HAP-1 (cell line): ENCODE data around the gene PPARGC1A.

ENCODE experiments used
- DNase-seq, 2 experiments: peaks; one replicate each; pipeline ENCODE4 v3.0.0-alpha.2; 2016 to 2020; ENCODE audit warnings: low spot score in 2 of 2
- H3K27me3 ChIP-seq: fragments of 250-450 bp; sonication (Bioruptor Pico); 2 replicates; pipeline ENCODE4 v1.5.1; 2020; ENCODE audit warnings: low read depth, mild to moderate bottlenecking, moderate library complexity
- H3K36me3 ChIP-seq: fragments of 250-450 bp; sonication (Bioruptor Pico); replicated peaks from 2 replicates; pipeline ENCODE4 v1.5.1; 2020; ENCODE audit warnings: mild to moderate bottlenecking
- H3K4me1 ChIP-seq: fragments of 250-450 bp; sonication (Bioruptor Pico); 2 replicates; pipeline ENCODE4 v1.5.1; 2020; ENCODE audit warnings: mild to moderate bottlenecking
- H3K4me3 ChIP-seq: fragments of 250-450 bp; sonication (Bioruptor Pico); 2 replicates; pipeline ENCODE4 v1.5.1; 2020; ENCODE audit warnings: mild to moderate bottlenecking, moderate library complexity
- H3K9me3 ChIP-seq: fragments of 250-450 bp; sonication (Bioruptor Pico); 2 replicates; pipeline ENCODE4 v1.5.1; 2020; ENCODE audit warnings: mild to moderate bottlenecking, moderate library complexity
- in situ Hi-C: fragments of 300-500 bp; cut with MboI; formaldehyde crosslinking; loops from 3 replicates; pipeline ENCODE4 v1.14.3; 2020; ENCODE audit warnings: low sequenced_read_pairs, inconsistent platforms, mixed read lengths

The PPARGC1A gene

DNA sequence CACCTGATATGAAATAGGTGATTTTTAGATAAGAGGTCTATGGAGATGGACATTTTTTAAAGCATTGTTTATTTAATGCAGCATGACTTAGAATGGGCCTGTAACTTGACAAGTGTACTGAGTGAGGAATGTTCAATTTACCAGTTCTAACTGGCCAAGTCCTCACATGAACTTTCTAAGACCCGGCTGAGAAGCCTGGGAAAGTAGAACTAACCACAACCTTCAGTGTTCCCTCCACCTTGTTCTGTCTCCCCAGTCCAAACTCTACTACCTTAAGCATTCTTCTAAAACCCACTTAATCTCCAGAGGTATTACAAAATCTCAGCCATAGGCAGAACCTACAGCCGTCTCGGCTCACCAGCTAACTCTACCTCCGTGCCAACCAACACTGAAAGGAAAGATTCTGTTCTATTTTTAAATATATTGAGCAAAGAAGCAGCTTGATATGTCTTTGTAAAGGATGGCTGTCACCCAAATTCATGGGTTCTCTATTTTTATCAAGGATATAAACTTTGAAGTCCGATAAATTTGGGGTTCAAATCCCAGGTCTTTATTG, 6.8 kb downstream of the PPARGC1A start:
- no peak for DNase-seq
- Histone ChIP-seq H3K9me3 (no peaks in the 10 kb centered on the region), H3K36me3 (no peaks in the 10 kb centered on the region), H3K4me3 (no peak overlapping the region), H3K4me1 (no peaks in the 10 kb centered on the region), H3K27me3 (0 out of 2 replicates have a peak, but pooled peaks cover 3% of the 10 kb centered on the region)
- in situ Hi-C loops: no loop called here

DNA sequence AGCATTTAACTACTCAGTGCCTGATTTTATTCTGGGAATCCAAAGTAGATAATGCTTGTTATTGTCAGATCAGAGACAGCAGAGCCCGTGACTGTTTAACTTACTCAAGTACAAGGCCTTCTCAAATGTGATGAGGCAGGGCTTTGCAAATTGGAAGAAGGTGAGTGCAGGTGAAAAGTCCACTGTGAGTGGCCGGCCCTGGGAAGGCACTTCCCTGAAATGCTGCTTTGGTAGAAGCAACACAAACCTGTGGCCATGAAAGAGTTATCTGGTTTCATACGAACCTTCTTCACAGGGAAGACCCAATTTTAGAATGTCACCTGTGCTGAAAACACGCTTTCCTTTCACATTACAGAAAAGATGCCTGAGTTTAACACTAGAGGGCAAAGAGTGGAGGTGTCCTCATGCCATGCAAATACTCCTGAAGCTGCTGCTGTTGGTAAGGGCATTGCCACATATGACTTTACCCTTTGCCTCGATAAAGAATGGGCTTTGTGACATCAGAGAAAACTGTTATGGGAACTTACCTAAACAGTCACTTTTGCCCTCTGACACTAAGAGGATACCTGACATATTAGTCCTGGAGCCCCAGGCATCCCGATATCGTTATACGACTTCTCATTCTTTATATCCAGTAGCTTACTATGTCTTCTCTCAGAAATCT, 8.0 kb downstream of the PPARGC1A start:
- Histone ChIP-seq H3K4me1 (no peaks in the 10 kb centered on the region), H3K27me3 (0 out of 2 replicates have a peak, but pooled peaks cover 3% of the 10 kb centered on the region), H3K4me3 (no peak overlapping the region), H3K9me3 (no peaks in the 10 kb centered on the region), H3K36me3 (no peaks in the 10 kb centered on the region)
- no peak for DNase-seq
- in situ Hi-C loops: no loop called here

DNA sequence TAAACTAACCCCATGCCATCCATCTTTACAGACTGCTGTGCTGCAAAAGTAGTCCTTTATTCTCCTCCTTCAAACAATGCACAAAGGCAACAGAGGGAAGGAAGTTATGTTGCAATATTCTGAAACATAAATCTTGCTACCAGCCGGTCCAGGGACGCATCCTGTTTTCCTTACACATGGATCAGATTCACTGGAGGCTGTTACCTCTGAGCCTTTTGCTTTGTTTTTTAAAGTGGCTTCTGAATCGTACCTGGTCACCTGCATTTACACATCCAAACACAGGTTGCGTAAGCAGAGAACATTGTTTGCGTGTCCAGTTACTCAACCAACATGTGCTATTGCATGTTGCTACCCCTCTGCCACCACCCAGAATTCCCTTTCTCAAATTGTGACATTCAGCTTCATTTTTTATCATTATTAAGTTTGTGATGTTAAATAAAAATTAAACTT, 8.8 kb downstream of the PPARGC1A start:
- Histone ChIP-seq H3K4me3 (no peak overlapping the region), H3K4me1 (no peaks in the 10 kb centered on the region), H3K9me3 (no peaks in the 10 kb centered on the region), H3K27me3 (0 out of 2 replicates have a peak, but pooled peaks cover 3% of the 10 kb centered on the region), H3K36me3 (no peaks in the 10 kb centered on the region)
- in situ Hi-C loops: no loop called here
- no peak for DNase-seq

DNA sequence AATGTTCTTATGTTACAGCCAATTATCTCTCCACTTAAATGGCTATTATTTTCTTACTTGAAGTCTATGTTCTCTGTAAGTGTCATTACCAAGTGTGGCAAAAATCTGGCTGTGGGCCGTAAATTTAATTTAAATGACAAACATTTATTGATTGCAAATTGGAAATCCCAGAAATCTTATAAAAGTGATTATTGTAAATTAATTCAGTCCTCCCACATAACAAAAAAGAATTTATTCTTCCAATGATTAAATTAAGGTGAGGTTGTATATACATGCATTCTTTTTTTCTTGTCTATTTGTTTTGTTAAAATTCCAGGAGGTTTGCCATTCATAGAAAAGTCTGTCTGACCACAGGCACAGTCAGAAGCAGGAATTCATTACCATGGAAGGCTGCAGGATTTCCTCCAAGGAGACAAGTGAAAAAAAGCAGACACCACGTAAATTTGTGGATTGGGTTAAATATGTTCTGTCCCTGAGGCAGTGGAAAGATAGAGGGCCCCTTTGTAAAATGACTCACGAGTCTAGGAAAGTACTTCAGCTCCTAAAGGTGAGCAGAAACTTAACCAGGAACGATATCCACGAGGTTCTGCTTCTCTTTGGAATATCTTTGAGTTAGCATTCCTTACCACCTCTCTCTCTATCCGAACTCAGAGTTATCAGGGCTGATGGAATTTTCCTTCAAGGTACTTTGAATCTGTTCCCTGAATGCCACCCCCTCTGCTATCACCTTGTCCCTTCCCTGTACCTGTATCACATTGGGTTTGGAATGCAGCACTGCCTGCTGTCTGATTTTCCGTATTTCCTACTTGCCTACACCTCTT, 10.7 kb downstream of the PPARGC1A start:
- no peaks in the 10 kb centered on the region for H3K9me3 ChIP-seq
- no peak for DNase-seq
- no peak overlapping the region for H3K4me3 ChIP-seq

GRCh38 chr4:23878246-23878891, 11.5 kb downstream of the PPARGC1A start:
- in situ Hi-C loops: no loop called here
- Histone ChIP-seq H3K36me3 (no peaks in the 10 kb centered on the region), H3K9me3 (no peaks in the 10 kb centered on the region), H3K4me3 (no peak overlapping the region), H3K27me3 (0 out of 2 replicates have a peak, but pooled peaks cover 3% of the 10 kb centered on the region), H3K4me1 (no peaks in the 10 kb centered on the region)
- DNase-seq: no peak

More for the DNA sequence above, 10.7 kb downstream of the PPARGC1A start:
- no peaks in the 10 kb centered on the region for H3K4me1 ChIP-seq
- H3K27me3 ChIP-seq: 0 out of 2 replicates have a peak, but pooled peaks cover 3% of the 10 kb centered on the region
- no peaks in the 10 kb centered on the region for H3K36me3 ChIP-seq
- in situ Hi-C loops: no loop called here

DNA sequence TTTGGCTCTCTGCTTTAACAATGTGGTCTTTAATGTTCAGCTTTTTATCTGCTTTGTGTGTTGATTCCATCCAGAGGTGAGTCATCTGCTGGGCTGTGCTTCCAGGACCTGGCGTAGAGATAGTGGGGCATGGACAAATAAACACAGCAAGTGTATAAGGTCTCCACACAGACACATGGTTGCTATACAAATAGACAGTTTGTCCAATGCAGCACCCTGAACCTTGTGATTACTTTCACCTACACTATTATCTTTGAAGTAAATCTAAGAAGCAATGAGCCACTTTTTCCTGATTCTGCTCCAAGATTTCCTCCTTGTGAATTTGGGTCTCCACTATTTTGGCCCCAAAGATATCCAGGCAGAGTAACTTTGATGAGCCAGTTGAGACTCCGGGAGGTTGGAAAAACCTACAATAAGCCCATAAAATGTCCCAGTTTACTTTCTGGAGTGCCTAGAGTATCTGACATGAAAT, 12.1 kb downstream of the PPARGC1A start:
- DNase-seq: no peak
- Histone ChIP-seq H3K27me3 (0 out of 2 replicates have a peak, but pooled peaks cover 3% of the 10 kb centered on the region), H3K9me3 (no peaks in the 10 kb centered on the region), H3K4me3 (no peak overlapping the region), H3K36me3 (no peaks in the 10 kb centered on the region), H3K4me1 (no peaks in the 10 kb centered on the region)
- in situ Hi-C loops: no loop called here

GRCh38 chr4:23876418-23877089, 13.3 kb downstream of the PPARGC1A start:
- Histone ChIP-seq H3K4me3 (no peak overlapping the region), H3K4me1 (no peaks in the 10 kb centered on the region), H3K36me3 (no peaks in the 10 kb centered on the region), H3K9me3 (no peaks in the 10 kb centered on the region), H3K27me3 (0 out of 2 replicates have a peak, but pooled peaks cover 3% of the 10 kb centered on the region)
- in situ Hi-C loops: no loop called here
- no peak for DNase-seq

- Histone ChIP-seq H3K4me3 (no peak overlapping the region), H3K27me3 (0 out of 2 replicates have a peak, but pooled peaks cover 3% of the 10 kb centered on the region), H3K4me1 (no peaks in the 10 kb centered on the region), H3K9me3 (no peaks in the 10 kb centered on the region), H3K36me3 (no peaks in the 10 kb centered on the region)
- no peak for DNase-seq
- in situ Hi-C loops: no loop called here
Observed at GRCh38 chr4:23875317-23875716, 14.5 kb downstream of the PPARGC1A start.

DNA sequence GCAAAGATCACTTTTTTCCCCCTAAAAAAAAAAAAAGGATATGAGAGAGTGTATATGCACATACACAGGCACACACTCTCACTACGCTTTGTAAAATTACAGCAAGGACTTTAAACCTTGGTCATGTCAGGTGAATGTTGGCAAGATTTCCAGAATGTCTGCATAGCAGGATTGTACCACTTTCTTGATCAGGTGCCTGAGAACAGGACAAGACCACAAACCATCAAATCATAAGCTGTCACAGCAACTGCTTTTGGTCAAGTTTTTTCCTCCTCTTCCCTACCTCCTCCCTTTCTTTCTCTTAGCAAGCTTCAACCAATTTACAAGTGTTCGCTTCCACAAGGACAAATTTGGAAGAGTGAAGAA, 15.3 kb downstream of the PPARGC1A start:
- Histone ChIP-seq H3K9me3 (no peaks in the 10 kb centered on the region), H3K4me3 (no peak overlapping the region), H3K36me3 (no peaks in the 10 kb centered on the region), H3K4me1 (no peaks in the 10 kb centered on the region), H3K27me3 (0 out of 2 replicates have a peak, but pooled peaks cover 3% of the 10 kb centered on the region)
- in situ Hi-C loops: no loop called here
- DNase-seq: no peak

DNA sequence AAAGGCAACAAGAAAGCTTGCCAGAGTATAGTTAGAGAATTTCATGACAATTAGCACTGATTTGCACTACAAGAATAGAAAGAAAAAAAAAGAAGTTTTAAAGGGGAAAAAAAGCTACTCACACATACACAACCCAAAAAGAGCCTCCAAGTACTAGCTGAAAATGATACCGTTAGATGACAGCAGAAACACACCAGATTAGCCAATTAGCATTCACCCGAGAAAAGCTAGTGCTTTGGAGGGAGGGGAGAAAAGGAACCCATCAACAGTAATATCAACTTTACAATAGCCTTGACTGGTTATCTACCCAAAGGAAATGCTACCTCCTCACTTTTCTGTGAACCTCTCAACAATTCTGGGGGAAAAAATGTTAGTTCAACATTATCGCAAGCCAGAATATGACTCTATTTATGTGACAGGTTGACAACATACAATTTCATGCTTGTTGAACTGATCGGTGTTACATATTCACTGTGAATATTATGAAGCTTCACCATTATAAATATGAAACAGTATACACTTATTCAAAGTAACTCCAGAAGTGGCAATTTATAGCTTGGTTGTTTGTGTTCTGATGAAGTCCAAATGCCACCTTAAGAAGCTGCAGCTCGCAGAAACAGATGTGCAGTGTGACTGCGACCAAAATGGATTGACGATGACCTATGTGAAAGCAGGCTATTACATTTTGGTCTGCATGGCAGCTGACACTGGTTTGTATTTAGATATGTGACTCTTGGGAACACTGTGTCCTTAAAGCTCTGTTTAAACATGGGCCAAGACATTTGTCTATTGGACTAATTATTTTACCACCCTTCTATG, 15.9 kb downstream of the PPARGC1A start:
- Histone ChIP-seq H3K4me1 (no peaks in the 10 kb centered on the region), H3K4me3 (no peak overlapping the region), H3K36me3 (no peaks in the 10 kb centered on the region), H3K9me3 (no peaks in the 10 kb centered on the region), H3K27me3 (0 out of 2 replicates have a peak, but pooled peaks cover 3% of the 10 kb centered on the region)
- in situ Hi-C loops: no loop called here
- DNase-seq: no peak

GRCh38 chr4:23871426-23871825, 18.4 kb downstream of the PPARGC1A start:
- in situ Hi-C loops: no loop called here
- H3K9me3 ChIP-seq: no peaks in the 10 kb centered on the region
- H3K4me1 ChIP-seq: no peaks in the 10 kb centered on the region
- no peak for DNase-seq
- no peaks in the 10 kb centered on the region for H3K36me3 ChIP-seq
- no peaks in the 10 kb centered on the region for H3K27me3 ChIP-seq
- no peak overlapping the region for H3K4me3 ChIP-seq

DNA sequence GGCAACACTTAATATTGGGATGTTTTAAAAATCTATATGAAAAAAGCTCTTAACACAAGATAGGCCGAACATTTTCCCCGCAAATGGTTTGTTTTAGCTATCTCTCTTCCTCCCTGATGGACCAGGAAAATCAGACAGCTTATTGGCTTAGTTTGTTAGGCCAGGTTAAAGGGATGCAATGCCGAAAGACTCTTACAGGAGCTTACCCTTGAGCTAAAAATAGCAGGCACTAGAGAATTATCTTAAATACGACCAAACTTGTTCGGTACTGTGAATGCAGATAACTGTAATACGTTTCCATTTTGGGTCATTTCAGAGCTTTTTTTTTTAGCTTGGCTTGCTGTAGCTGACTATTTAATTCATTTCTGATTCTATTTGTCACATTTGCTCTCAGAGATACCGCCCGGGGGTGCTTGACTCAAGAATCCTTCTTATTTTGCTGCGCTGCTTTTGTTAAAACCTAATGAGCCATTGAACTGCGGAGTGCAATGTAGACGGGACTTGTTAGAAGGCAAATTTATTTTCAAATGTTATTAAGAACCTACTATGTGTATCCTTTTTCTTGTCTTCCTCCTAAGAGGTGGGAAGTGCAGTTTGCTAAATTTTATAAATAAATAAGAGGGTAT, 23.3 kb downstream of the PPARGC1A start:
- H3K36me3 ChIP-seq: no peaks in the 10 kb centered on the region

More for the DNA sequence above, 23.3 kb downstream of the PPARGC1A start:
- H3K4me1 ChIP-seq: no peaks in the 10 kb centered on the region
- H3K4me3 ChIP-seq: no peak overlapping the region
- DNase-seq: no peak
- no peaks in the 10 kb centered on the region for H3K9me3 ChIP-seq
- in situ Hi-C loops: no loop called here
- H3K27me3 ChIP-seq: no peaks in the 10 kb centered on the region
